Measurements from ENCODE around the gene REEP6. TPM values are rescaled to one million over a fixed set of nuclear protein-coding genes. Genes with fewer than 3 reads are reported as not detected.

Gene REEP6
- total RNA-seq, 1 experiment from 2014 or later = 0.79 TPM

DNA sequence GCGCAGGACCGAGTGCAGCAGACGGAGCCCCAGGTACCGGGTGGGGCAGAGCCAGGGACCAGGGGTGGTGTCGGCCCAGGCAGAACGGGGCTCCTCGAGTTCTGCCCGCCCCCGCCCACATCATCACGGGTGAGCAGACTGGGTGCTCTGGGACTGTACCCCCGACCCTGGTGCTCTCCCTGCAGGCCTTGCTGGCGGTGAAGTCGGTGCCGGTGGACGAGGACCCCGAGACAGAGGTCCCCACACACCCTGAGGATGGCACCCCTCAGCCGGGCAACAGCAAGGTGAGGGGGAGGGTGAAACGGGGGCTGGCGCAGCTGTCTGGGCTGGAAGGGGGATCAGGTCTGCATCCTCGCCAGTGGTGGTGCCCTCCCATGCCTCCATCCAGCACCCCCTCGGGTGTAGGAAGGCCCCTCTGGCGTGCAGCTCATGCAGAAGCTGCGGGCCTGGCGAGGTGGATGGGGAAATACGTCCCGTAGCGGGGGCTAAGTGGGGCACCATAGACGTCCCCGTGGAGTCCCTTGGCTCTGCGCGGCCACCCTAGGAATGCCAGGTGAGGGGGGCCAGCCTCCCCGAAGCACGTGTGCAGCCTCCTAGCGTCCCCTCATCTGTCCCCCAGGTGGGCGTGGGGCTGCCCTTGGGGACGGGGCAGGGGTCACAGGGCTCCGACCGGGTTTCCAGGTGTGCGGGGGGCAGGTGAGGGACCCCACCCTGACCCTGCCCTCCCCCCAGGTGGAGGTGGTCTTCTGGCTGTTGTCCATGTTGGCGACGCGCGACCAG, 34.7 kb upstream of the REEP6 start:
- no peak for DNase-seq (ENCODE audit: extremely low read depth, low read depth)

DNA sequence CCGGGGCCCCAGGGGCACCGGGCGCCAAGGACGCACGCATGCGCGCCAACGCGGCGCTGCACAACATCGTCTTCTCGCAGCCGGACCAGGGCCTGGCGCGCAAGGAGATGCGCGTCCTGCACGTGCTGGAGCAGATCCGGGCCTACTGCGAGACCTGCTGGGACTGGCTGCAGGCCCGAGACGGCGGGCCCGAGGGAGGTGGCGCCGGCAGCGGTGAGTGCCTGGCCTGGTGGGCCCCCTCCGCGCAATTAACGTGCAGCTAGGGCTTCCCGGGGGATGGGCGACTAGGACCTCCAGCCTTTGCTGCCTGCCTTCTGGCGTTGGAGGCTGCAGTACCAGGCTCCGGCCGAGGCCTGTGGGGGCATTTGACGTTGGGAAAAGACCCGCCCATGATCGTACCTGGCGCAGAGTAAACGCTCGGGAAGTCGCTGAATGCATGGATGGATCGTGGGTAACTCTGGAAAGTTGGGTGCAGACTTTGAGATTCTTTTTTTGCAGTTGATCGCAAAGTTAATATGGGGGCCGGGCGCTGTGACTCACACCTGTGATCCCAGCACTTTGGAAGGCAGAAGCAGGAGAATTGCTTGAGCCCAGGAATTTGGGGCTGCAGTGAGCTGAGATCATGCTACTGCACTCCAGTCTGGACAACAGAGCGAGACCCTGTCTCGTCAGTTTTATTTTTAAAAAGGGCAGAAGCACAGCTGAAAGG, 33.8 kb upstream of the REEP6 start:
- no peak for DNase-seq (ENCODE audit: extremely low read depth, low read depth)

DNA sequence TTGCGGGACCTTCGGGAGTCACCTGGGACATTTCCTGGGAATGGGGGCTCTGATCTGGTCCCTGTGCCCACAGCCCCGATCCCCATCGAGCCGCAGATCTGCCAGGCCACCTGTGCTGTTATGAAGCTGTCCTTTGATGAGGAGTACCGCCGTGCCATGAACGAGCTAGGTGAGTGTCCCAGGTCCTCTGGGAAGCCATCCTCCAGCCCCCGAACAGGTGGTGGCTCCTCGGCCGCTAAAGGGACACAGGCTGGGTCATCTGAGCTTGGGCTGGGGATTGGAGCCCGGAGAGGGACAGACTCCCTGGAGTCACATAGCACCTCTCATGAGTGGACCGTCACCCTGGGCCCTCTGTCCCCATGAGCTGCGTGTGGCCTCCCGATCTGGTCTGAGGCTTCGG, 33.1 kb upstream of the REEP6 start:
- DNase-seq (ENCODE audit: extremely low read depth, low read depth) = no peak

DNA sequence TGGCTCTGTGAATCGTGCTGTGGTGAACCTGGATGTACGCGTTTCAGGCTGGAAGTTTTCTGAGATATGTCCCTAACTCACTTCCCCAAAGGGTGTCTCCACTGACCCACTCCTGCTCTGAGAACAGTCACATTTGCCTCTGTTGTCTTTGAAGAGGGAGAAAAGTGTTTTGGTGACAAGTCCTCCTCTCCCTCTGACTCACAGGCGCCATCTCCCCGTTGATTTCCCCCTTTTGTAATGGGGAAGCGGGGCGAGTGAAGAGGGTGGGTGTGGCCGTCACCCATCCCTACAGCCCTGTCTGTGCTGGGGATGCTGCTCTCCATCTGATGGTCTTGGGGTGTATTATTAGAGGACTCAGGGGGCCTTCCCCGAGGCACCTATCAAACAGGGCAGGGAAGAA, 31.5 kb upstream of the REEP6 start:
- no peak for DNase-seq (ENCODE audit: extremely low read depth, low read depth)

DNA sequence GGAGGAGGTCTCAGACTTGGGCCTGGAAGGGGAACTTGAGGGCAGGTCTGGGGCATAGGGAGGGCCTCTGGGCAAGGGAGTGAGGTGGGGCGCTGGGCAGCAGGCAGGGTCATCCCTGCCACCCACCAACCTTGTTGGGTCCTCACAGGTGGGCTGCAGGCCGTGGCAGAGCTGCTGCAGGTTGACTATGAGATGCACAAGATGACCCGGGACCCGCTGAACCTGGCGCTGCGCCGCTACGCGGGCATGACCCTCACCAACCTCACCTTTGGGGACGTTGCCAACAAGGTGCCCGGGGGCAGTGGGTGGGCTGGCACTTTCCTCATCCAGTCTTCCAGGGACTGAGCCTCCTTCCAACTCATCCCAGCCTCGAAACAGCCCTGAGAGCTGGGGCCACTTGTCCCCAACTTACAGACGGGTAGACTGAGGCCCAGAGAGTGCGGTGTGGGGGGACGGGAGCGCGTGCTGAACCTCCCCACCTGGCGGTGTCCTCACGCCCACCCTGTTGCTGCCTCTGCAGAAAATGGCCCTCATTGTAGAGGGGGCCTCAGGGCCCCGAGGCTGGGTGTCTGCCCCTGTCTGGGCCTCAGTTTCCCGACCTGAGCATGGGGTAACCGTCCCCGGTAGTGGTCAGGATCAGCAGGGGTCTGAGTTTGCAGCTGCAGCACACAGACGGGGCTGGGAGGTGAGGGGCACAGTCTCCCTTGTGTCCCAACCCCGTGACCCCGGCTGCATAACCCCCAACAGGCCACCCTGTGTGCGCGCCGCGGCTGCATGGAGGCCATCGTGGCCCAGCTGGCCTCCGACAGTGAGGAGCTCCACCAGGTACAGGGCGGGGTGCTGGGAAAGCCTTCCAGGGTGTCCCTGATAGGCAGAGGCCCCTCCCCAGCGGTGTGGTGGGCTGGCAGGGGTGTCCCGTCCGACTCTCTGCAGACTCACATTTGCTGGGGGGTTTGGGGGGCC, 30.7 kb upstream of the REEP6 start:
- no peak for DNase-seq (ENCODE audit: extremely low read depth, low read depth)

DNA sequence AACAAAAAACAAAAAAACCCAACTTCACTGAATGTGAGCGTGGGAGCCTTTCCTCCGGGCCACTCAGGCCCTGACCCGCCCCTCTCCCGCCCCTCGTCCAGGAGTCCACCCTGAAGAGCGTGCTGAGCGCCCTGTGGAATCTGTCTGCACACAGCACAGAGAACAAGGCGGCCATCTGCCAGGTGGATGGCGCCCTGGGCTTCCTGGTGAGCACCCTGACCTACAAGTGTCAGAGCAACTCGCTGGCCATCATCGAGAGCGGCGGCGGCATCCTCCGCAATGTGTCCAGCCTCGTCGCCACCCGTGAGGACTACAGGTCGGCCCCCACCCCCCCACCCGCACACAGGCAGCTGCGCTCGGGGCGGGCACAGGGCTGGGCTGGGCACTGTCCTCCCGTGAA, 29.1 kb upstream of the REEP6 start:
- no peak for DNase-seq (ENCODE audit: extremely low read depth, low read depth)

DNA sequence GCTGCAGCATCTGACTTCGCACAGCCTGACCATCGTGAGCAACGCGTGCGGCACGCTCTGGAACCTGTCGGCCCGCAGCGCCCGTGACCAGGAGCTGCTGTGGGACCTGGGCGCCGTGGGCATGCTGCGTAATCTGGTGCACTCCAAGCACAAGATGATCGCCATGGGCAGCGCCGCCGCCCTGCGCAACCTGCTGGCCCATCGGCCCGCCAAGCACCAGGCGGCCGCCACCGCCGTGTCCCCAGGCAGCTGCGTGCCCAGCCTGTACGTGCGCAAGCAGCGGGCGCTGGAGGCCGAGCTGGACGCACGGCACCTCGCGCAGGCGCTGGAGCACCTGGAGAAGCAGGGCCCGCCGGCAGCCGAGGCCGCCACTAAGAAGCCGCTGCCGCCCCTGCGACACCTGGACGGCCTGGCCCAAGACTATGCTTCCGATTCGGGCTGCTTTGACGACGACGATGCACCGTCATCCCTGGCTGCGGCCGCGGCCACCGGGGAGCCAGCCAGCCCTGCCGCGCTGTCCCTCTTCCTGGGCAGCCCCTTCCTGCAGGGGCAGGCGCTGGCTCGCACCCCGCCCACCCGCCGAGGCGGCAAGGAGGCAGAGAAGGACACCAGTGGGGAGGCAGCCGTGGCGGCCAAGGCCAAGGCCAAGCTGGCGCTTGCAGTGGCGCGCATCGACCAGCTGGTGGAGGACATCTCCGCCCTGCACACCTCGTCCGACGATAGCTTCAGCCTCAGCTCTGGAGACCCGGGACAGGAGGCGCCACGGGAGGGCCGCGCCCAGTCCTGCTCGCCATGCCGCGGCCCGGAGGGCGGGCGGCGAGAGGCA, 25.6 kb upstream of the REEP6 start:
- no peak for DNase-seq (ENCODE audit: extremely low read depth, low read depth)

DNA sequence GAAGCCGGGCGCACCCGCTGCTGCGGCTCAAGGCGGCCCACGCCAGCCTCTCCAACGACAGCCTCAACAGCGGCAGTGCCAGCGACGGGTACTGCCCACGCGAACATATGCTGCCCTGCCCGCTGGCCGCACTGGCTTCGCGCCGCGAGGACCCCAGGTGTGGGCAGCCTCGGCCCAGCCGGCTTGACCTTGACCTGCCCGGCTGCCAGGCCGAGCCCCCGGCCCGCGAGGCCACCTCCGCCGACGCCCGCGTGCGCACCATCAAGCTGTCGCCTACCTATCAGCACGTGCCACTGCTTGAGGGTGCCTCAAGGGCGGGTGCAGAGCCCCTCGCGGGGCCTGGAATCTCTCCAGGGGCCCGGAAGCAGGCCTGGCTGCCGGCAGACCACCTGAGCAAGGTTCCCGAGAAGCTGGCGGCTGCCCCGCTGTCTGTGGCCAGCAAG, 24.9 kb upstream of the REEP6 start:
- no peak for DNase-seq (ENCODE audit: extremely low read depth, low read depth)

DNA sequence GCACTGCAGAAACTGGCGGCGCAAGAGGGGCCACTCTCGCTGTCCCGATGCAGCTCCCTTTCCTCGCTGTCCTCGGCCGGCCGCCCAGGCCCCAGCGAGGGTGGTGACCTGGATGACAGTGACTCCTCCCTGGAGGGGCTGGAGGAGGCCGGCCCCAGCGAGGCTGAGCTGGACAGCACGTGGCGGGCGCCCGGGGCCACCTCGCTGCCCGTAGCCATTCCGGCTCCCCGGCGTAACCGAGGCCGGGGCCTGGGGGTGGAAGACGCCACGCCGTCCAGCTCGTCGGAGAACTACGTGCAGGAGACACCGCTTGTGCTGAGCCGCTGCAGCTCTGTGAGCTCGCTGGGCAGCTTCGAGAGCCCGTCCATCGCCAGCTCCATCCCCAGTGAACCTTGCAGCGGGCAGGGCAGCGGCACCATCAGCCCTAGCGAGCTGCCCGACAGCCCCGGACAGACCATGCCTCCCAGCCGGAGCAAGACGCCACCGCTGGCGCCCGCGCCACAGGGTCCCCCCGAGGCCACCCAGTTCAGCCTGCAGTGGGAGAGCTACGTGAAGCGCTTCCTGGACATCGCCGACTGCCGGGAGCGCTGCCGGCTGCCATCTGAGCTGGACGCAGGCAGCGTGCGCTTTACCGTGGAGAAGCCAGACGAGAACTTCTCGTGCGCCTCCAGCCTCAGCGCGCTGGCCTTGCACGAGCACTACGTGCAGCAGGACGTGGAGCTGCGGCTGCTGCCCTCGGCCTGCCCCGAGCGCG, 24.3 kb upstream of the REEP6 start:
- no peak for DNase-seq (ENCODE audit: extremely low read depth, low read depth)

DNA sequence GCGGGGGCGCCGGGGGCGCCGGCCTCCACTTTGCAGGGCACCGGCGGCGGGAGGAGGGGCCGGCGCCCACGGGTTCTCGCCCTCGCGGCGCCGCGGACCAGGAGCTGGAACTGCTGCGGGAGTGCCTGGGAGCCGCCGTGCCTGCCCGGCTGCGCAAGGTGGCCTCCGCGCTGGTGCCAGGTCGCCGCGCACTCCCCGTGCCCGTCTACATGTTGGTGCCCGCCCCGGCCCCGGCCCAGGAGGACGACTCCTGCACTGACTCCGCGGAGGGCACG, 23.8 kb upstream of the REEP6 start:
- no peak for DNase-seq (ENCODE audit: extremely low read depth, low read depth)

DNA sequence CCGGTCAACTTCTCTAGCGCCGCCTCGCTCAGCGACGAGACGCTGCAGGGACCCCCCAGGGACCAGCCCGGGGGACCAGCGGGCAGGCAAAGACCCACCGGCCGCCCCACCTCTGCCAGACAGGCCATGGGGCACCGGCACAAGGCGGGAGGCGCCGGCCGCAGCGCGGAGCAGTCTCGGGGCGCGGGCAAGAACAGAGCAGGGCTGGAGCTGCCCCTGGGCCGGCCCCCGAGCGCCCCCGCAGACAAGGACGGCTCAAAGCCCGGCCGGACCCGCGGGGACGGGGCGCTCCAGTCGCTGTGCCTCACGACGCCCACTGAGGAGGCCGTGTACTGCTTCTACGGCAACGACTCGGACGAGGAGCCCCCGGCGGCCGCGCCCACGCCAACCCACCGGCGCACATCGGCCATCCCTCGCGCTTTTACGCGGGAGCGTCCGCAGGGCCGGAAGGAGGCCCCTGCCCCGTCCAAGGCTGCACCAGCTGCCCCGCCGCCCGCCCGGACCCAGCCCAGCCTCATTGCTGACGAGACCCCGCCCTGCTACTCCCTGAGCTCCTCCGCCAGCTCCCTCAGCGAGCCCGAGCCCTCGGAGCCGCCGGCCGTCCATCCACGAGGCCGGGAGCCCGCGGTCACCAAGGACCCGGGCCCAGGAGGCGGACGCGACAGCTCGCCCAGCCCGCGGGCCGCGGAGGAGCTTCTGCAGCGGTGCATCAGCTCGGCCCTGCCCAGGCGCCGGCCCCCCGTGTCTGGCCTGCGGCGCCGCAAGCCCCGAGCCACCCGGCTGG, 23.3 kb upstream of the REEP6 start:
- no peak for DNase-seq (ENCODE audit: extremely low read depth, low read depth)

DNA sequence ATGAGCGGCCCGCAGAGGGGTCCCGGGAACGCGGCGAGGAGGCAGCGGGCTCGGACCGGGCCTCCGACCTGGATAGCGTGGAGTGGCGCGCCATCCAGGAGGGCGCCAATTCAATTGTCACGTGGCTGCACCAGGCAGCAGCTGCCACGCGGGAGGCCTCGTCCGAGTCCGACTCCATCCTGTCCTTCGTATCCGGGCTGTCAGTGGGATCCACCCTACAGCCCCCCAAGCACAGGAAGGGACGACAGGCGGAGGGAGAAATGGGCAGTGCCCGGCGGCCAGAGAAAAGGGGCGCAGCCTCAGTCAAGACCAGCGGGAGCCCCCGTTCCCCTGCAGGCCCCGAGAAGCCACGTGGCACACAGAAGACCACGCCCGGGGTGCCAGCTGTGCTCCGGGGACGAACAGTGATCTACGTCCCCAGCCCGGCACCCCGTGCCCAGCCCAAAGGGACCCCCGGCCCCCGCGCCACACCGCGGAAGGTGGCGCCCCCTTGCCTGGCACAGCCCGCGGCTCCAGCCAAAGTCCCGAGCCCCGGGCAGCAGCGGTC, 22.6 kb upstream of the REEP6 start:
- no peak for DNase-seq (ENCODE audit: extremely low read depth, low read depth)

DNA sequence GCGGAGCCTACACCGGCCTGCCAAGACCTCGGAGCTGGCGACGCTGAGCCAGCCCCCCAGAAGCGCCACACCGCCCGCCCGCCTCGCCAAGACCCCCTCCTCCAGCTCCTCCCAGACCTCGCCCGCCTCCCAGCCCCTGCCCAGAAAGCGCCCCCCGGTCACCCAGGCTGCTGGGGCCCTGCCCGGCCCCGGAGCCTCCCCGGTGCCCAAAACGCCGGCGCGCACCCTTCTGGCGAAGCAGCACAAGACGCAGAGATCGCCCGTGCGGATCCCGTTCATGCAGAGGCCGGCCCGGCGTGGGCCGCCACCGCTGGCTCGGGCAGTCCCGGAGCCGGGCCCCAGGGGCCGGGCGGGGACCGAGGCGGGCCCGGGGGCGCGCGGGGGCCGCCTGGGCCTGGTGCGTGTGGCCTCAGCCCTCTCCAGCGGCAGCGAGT, 22.1 kb upstream of the REEP6 start:
- DNase-seq (ENCODE audit: extremely low read depth, low read depth) = no peak

DNA sequence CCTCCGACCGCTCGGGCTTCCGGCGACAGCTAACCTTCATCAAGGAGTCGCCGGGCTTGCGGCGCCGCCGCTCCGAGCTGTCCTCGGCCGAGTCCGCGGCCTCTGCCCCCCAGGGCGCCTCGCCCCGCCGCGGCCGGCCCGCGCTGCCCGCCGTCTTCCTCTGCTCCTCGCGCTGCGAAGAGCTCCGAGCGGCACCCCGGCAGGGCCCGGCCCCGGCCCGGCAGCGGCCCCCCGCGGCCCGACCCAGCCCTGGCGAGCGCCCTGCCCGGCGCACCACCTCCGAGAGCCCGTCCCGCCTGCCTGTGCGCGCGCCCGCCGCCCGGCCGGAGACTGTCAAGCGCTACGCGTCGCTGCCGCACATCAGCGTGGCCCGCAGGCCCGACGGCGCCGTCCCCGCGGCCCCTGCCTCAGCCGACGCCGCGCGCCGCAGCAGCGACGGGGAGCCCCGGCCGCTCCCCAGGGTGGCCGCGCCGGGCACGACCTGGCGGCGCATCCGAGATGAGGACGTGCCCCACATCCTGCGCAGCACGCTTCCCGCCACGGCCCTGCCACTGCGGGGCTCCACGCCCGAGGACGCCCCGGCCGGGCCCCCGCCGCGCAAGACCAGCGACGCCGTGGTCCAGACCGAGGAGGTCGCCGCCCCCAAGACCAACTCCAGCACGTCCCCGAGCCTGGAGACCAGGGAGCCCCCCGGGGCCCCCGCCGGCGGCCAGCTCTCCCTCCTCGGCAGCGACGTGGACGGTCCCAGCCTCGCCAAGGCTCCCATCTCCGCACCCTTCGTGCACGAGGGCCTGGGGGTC, 21.5 kb upstream of the REEP6 start:
- no peak for DNase-seq (ENCODE audit: extremely low read depth, low read depth)

DNA sequence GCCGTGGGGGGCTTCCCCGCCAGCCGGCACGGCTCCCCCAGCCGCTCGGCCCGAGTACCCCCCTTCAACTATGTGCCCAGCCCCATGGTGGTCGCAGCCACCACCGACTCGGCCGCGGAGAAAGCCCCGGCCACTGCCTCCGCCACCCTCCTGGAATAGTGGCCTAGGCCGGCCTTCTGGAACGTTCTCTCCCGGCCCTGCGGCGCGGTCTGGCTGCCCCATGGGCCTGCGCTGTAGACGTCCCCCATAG, 21.0 kb upstream of the REEP6 start:
- no peak for DNase-seq (ENCODE audit: extremely low read depth, low read depth)

DNA sequence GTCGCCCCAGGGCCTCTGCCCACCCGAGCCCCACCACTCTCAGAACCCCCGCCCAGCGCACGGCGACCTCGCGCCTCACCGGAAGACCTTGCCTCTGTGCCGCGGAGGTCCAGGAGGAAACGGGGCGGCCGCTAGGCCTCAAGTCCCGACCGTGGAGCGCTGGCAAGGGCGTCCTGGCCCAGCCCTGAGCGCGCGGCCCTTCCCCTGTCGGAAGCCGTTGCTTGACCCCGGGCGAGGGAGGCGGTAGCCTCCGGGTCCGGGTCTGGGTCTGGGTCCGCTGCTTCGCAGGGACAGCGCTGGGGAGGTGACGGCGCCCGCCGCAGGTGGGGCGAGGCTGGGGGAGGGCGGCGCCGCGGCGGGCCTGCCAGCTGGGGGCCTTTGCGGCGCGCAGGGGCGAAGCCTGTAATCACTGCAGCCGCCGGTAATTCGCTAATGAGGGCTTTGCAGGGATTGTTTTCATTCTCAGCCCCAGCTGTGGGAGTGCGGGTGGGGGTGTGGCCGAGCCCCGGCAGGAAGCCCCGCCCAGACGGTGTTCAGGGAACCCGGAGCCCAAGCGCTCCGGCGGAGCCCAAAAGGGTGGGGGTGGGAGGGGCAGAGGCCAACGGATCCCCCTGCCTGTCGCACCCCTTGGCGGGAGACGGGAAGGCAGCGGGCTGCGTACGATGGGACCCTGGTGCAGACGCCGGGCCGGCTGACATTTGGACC, 20.5 kb upstream of the REEP6 start:
- DNase-seq (ENCODE audit: extremely low read depth, low read depth) = no peak

DNA sequence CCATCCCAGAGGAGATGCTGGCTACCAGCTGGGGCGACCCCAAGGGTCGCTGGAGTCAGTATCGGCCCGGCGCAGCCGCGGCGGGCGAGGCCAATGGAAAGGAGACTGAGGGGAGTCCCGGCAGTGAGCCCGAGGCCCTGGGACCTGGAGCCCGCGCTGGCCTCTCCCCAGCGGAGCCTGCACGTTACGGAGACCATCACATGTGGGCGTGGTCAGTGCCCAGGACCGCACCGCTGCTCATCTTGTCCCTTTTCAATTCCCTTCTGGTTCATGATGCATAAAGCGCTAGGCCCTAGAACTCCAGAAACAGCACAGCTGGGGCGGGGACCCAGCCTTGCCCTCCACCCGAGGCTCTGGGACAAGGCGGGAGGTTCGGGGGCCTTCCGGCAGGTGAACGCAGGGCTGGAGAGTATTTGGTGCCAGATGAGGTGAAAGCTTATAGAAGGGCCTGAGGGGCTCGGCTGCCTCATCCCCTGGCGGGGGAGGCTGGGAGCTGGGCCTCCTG, 19.9 kb upstream of the REEP6 start:
- no peak for DNase-seq (ENCODE audit: extremely low read depth, low read depth)

Measured in NCI-H460 (cell line).